A673 (cell line): ENCODE data around the gene CDC42EP4.
"Not testable (repeated sequence)": the region's sequence is repeated elsewhere in the genome, so short reads cannot be mapped to it uniquely, and the experiment has no call there.

Source experiments
- EZH2 ChIP-seq: fragments of 200-600 bp; sonication (generic); IDR thresholded peaks from 2 replicates; pipeline ENCODE4 v1.6.1; 2017; ENCODE audit warnings: borderline replicate concordance, low read depth, mild to moderate bottlenecking, mixed read lengths, antibody characterized with exemption, low read length; ENCODE audit not compliant: poor library complexity, severe bottlenecking
- TF ChIP-seq, protein P1 (sequence below): fragments of 300-800, 200-600 bp; sonication (generic); conservative IDR thresholded peaks from 2 replicates; pipeline ENCODE4 v1.5.1; 2017; ENCODE audit warnings: low read depth, mild to moderate bottlenecking, antibody characterized with exemption, low read length, moderate library complexity, mixed read lengths

DNA sequence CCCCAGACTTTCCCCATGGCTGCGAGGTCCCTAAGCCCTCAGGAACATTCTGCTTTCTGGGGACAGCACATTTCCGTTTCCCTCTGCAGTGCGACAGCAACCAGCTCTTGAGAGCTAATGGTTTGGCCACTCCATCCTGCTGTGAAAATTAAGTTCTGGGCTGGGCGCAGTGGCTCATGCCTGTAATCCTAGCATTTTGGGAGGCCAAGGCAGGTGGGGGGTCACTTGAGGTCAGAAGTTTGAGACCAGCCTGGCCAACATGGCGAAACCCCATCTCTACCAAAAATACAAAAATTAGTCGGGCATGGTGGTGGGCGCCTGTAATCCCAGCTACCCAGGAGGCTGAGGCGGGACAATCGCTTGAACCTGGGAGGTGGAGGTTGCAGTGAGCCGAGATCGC lies 1.1 kb upstream of the CDC42EP4 start:
- TF ChIP-seq, protein P1, sequence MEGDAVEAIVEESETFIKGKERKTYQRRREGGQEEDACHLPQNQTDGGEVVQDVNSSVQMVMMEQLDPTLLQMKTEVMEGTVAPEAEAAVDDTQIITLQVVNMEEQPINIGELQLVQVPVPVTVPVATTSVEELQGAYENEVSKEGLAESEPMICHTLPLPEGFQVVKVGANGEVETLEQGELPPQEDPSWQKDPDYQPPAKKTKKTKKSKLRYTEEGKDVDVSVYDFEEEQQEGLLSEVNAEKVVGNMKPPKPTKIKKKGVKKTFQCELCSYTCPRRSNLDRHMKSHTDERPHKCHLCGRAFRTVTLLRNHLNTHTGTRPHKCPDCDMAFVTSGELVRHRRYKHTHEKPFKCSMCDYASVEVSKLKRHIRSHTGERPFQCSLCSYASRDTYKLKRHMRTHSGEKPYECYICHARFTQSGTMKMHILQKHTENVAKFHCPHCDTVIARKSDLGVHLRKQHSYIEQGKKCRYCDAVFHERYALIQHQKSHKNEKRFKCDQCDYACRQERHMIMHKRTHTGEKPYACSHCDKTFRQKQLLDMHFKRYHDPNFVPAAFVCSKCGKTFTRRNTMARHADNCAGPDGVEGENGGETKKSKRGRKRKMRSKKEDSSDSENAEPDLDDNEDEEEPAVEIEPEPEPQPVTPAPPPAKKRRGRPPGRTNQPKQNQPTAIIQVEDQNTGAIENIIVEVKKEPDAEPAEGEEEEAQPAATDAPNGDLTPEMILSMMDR, result not testable (repeated sequence)
- TF ChIP-seq EZH2, result not testable (repeated sequence)
